K562 (cell line): ENCODE measurements around the gene PCNX4. TPM values are rescaled to one million over a fixed set of nuclear protein-coding genes. Genes with fewer than 3 reads are reported as not detected.

Experiments
- ATAC-seq: fragments of 200-7000 bp; cut with Tn5 transposase; 3 replicates; pipeline ENCODE4 v1.9.1; 2020; ENCODE audit warnings: moderate library complexity
- BruUV-seq: library from RNA; stranded (reverse); fragments of 400-500 nt; replicated peaks from 2 replicates; lab custom pipeline; 2021; lab: Mats Ljungman, UMichigan
- CTCF ChIA-PET: fragments of 300-600 bp; formaldehyde crosslinking; extraction: SDS; loops from one replicate; lab custom pipeline; 2021; ENCODE audit warnings: low intra/inter-chr PET ratio; lab: Yijun Ruan, JAX
- POLR2A ChIA-PET: fragments of 300-600, 350-650 bp; sonication (Branson Sonifier 250); formaldehyde crosslinking; extraction: SDS; loops from one replicate; lab custom pipeline; 2021; ENCODE audit warnings: antibody characterized with exemption, inconsistent platforms; lab: Yijun Ruan, JAX
- DNase-seq, 4 experiments: peaks; one replicate each; pipeline versions ENCODE4 v3.0.0 to v3.0.0-alpha.2; 2011 to 2018; ENCODE audit warnings: low spot score in 3 of 4, mixed read lengths in 3 of 4; ENCODE audit errors: extremely low read depth in 1 of 4
- FAIRE-seq: peaks from 2 replicates; lab custom pipeline; 2011; peaks lifted over from hg19 to GRCh38; lab: Jason Lieb, UNC
- H2AFZ ChIP-seq: 2 replicates; pipeline ENCODE4 v1.6.0; 2011; ENCODE audit warnings: low read depth, low read length, control low read depth, inconsistent platforms
- H3K27ac ChIP-seq: fragments of 200-600 bp; 3 replicates; pipeline ENCODE4 v1.8.0; 2011; ENCODE audit warnings: low read depth, mild to moderate bottlenecking, control low read depth, inconsistent platforms, low read length, moderate library complexity, mixed read lengths; ENCODE audit errors: extremely low read depth
- H3K27me3 ChIP-seq, 2 experiments: fragments of 300-600 bp in 1 of 2; 2 replicates in 1 of 2; 3 replicates in 1 of 2; pipeline versions ENCODE4 v1.6.0 to v1.8.0; 2011; ENCODE audit warnings: inconsistent platforms in 2 of 2, low read length in 2 of 2, mild to moderate bottlenecking in 1 of 2, mixed read lengths in 1 of 2, moderate library complexity in 1 of 2; ENCODE audit not compliant: control insufficient read depth in 2 of 2, insufficient read depth in 2 of 2
- H3K36me3 ChIP-seq: fragments of 300-600 bp; 3 replicates; pipeline ENCODE4 v1.8.0; 2011; ENCODE audit warnings: mild to moderate bottlenecking, low read length, inconsistent platforms; ENCODE audit not compliant: control insufficient read depth, insufficient read depth
- H3K4me1 ChIP-seq, 2 experiments: fragments of 200-600 bp in 1 of 2; replicated peaks in 1 of 2; 2 replicates in 1 of 2; 3 replicates in 1 of 2; pipeline versions ENCODE4 v1.5.1 to v1.8.0; 2011; ENCODE audit warnings: inconsistent platforms in 2 of 2, low read length in 2 of 2, mild to moderate bottlenecking in 1 of 2, mixed read lengths in 1 of 2, moderate library complexity in 1 of 2; ENCODE audit not compliant: control insufficient read depth in 2 of 2, insufficient read depth in 2 of 2
- H3K4me2 ChIP-seq: 2 replicates; pipeline ENCODE4 v1.6.1; 2011; ENCODE audit warnings: low read length, control low read depth, inconsistent platforms, mixed read lengths; ENCODE audit not compliant: insufficient read depth
- H3K4me3 ChIP-seq: fragments of 200-600 bp; sonication (generic), shearing (Covaris generic); 2 replicates; pipeline ENCODE4 v1.5.1; 2016; ENCODE audit warnings: control low read depth, inconsistent platforms
- H3K79me2 ChIP-seq: fragments of 200-600 bp; 3 replicates; pipeline ENCODE4 v1.8.0; 2011; ENCODE audit warnings: low read length, inconsistent platforms; ENCODE audit not compliant: control insufficient read depth, insufficient read depth
- H3K9ac ChIP-seq, 2 experiments: 2 replicates each; pipeline versions ENCODE4 v1.6.0 to v1.6.1; 2011; ENCODE audit warnings: low read depth in 2 of 2, low read length in 2 of 2, control low read depth in 1 of 2, inconsistent platforms in 1 of 2, mild to moderate bottlenecking in 1 of 2, mixed read lengths in 1 of 2; ENCODE audit not compliant: insufficient read depth in 1 of 2
- H3K9me1 ChIP-seq: one replicate; pipeline ENCODE4 v1.6.0; 2011; ENCODE audit warnings: inconsistent platforms, mild to moderate bottlenecking, low read length, moderate library complexity; ENCODE audit not compliant: control insufficient read depth, insufficient read depth
- H3K9me3 ChIP-seq: replicated peaks from 2 replicates; pipeline ENCODE4 v1.5.1; 2011; ENCODE audit warnings: low read depth, low read length, inconsistent platforms; ENCODE audit not compliant: control insufficient read depth, insufficient read depth
- H4K20me1 ChIP-seq: replicated peaks from 2 replicates; pipeline ENCODE4 v1.6.1; 2011; ENCODE audit warnings: low read length, inconsistent platforms, mixed read lengths; ENCODE audit not compliant: control insufficient read depth, insufficient read depth
- ATF1 ChIP-seq, 2 experiments: fragments of 450-650 bp in 1 of 2; IDR thresholded peaks; 2 replicates each; pipeline ENCODE4 v1.6.1; 2016; ENCODE audit warnings: missing compliant biosample characterization in 1 of 2, missing genetic modification characterization in 1 of 2
- MBD2 ChIP-seq: sonication (generic); IDR thresholded peaks from 2 replicates; pipeline ENCODE4 v1.6.1; 2016; ENCODE audit warnings: low read depth, borderline replicate concordance
- MCM3 ChIP-seq: fragments of 450-650 bp; IDR thresholded peaks from 2 replicates; pipeline ENCODE4 v1.6.1; 2016
- NBN ChIP-seq: fragments of 450-650 bp; IDR thresholded peaks from 2 replicates; pipeline ENCODE4 v1.6.1; 2016; ENCODE audit warnings: low read depth, mild to moderate bottlenecking
- NR2F6 ChIP-seq: fragments of 450-650 bp; formaldehyde crosslinking; IDR thresholded peaks from 2 replicates; pipeline ENCODE4 v1.4.0; 2020; ENCODE audit warnings: mild to moderate bottlenecking
- RBBP5 ChIP-seq: fragments of 200-600 bp; sonication (generic); IDR thresholded peaks from 2 replicates; pipeline ENCODE4 v1.6.1; 2012; ENCODE audit warnings: borderline replicate concordance, mild to moderate bottlenecking, low read length, control low read depth, inconsistent platforms; ENCODE audit not compliant: insufficient read depth, poor library complexity, severe bottlenecking
- SIN3B ChIP-seq: fragments of 450-650 bp; IDR thresholded peaks from 2 replicates; pipeline ENCODE4 v1.6.1; 2017; ENCODE audit warnings: low read depth, mild to moderate bottlenecking, moderate library complexity
- SOX6 ChIP-seq: fragments of 450-650 bp; IDR thresholded peaks from 2 replicates; pipeline ENCODE4 v1.6.1; 2014; ENCODE audit warnings: mild to moderate bottlenecking
- THRAP3 ChIP-seq: fragments of 450-650 bp; IDR thresholded peaks from 2 replicates; pipeline ENCODE4 v1.6.1; 2016; ENCODE audit warnings: mild to moderate bottlenecking, inconsistent platforms, borderline replicate concordance
- ZKSCAN3 ChIP-seq: fragments of 250-450 bp; sonication (Bioruptor Pico); IDR thresholded peaks from 2 replicates; pipeline ENCODE4 v1.4.0; 2020
- WGBS: fragments of 100-300 bp; shearing (Covaris generic); methylation state at CpG from one replicate; pipeline ENCODE4 v1.1.6; 2016; ENCODE audit warnings: low coverage, mixed read lengths; ENCODE audit not compliant: insufficient coverage; ENCODE audit errors: missing lambda C conversion rate; 5-methylcytosine and 5-hydroxymethylcytosine counted together
- in situ Hi-C: fragments of 300-500 bp; cut with MboI; formaldehyde crosslinking; loops from 4 replicates; pipeline ENCODE4 v1.15.0; 2018; ENCODE audit warnings: inconsistent platforms, mixed read lengths
- intact Hi-C: fragments of 100-400 bp; cut with micrococcal nuclease; formaldehyde crosslinking; loops from 2 replicates; pipeline ENCODE4 v1.14.2; 2022
- polyA plus RNA-seq, 8 experiments: library from polyadenylated mRNA; depleted of rRNA in 4 of 8; stranded (reverse) in 5 of 8; unstranded in 3 of 8; fragments of >200 nt; fragmentation: Nextera tagmentation in 2 of 8; fragmentation: Illumina TruSeq in 1 of 8; extraction: Ambion mirVana in 2 of 8; extraction: Trizol in 1 of 8; gene quantifications; 2 replicates each; pipeline versions ENCODE4 v1.2.1 to v1.2.3, GENCODE V29; 2011 to 2014; ENCODE audit warnings: inconsistent platforms in 1 of 8, missing spikeins in 1 of 8
- total RNA-seq, 7 experiments: library from RNA; depleted of rRNA in 6 of 7; stranded (reverse); fragments of >200 nt in 6 of 7; fragmentation: Illumina TruSeq in 2 of 7; extraction: Trizol in 2 of 7; gene quantifications; 2 replicates each; pipeline versions ENCODE4 v1.2.1 to v1.2.3, GENCODE V29; 2011 to 2021; ENCODE audit warnings: low replicate concordance in 1 of 7

The PCNX4 gene
- total and polyA plus RNA-seq, 9 of the 15 experiments (the other 6 are each of a cell fraction or from before 2014, with no cell fraction given): 10.0 to 41.2 (median 22.4) TPM

DNA sequence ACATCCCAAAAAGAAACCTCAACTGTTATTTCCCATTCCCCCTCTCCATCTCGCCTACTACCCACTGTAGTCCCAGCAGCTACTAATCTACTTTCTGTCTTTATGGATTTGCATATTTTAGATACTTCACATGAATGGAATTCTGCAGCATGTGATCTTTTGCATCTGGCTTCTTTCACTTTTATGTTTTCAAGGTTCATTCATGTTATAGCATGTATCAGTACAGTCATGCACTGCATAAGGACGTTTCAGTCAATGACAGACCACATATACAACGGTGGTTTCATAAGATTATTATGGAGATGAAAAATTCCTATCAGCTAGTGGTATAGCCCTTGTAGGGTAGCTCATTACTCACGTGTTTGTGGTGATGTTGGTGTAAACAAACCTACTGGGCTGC lies 24.5 kb downstream of the PCNX4 start:
- POLR2A ChIA-PET: no interaction called here
- no peaks in the 10 kb centered on the region for H3K9me1 ChIP-seq
- no peak for FAIRE-seq
- intact Hi-C loops (no loop called here), in situ Hi-C loops (no loop called here)
- WGBS: 78% methylated on average over 3 of the region's 4 CpGs
- H4K20me1 ChIP-seq: no peaks in the 10 kb centered on the region
- no peak for DNase-seq
- H3K9me3 ChIP-seq: no peaks in the 10 kb centered on the region
- H3K27me3 ChIP-seq: no peaks in the 10 kb centered on the region
- CTCF ChIA-PET: no interaction called here
- H2AFZ ChIP-seq: no peak overlapping the region
- no peak overlapping the region for H3K4me3 ChIP-seq
- TF ChIP-seq MCM3 (no peak), NBN (no peak), NR2F6 (CRISPR knock-in tag) (no peak), RBBP5 (no peak), SOX6 (no peak), SIN3B (no peak), ZKSCAN3 (CRISPR knock-in tag) (no peak), THRAP3 (no peak), MBD2 (no peak), ATF1 (CRISPR knock-in tag; IDR thresholded peaks at IDR 0.05) (no peak), ATF1 (tag; IDR thresholded peaks at IDR 0.05) (no peak)
- H3K9ac ChIP-seq: no peak overlapping the region
- peaks cover 56% of the 10 kb centered on the region for H3K36me3 ChIP-seq
- H3K4me2 ChIP-seq: no peak overlapping the region
- H3K27ac ChIP-seq: no peak overlapping the region
- H3K79me2 ChIP-seq: no peaks in the 10 kb centered on the region
- BruUV-seq: no TSS peak
- no peaks in the 10 kb centered on the region for H3K4me1 ChIP-seq
- ATAC-seq: no peak
